Calu3 (cell line): Measurements from ENCODE around the gene SCCPDH. TPM values are rescaled to one million over a fixed set of nuclear protein-coding genes. Genes with fewer than 3 reads are reported as not detected.

ENCODE experiments used
- BruUV-seq: library from RNA; stranded (reverse); fragments of 400-500 nt; replicated peaks from 2 replicates; lab custom pipeline; 2021; lab: Mats Ljungman, UMichigan
- CTCF ChIA-PET: fragments of 300-600 bp; sonication (Branson Sonifier 250); formaldehyde crosslinking; loops from one replicate; lab custom pipeline; 2022; ENCODE audit warnings: antibody characterized with exemption; lab: Charles Lee
- DNase-seq: peaks from one replicate; pipeline ENCODE4 v3.0.0; 2022
- H3K27ac Mint-ChIP-seq: one replicate; pipeline ENCODE4 v1.8.0; 2022; ENCODE audit warnings: mixed read lengths; ENCODE audit not compliant: unreplicated experiment
- H3K27me3 Mint-ChIP-seq: one replicate; pipeline ENCODE4 v1.8.0; 2022; ENCODE audit warnings: mixed read lengths; ENCODE audit not compliant: unreplicated experiment
- H3K36me3 Mint-ChIP-seq: one replicate; pipeline ENCODE4 v1.8.0; 2022; ENCODE audit warnings: mild to moderate bottlenecking, moderate library complexity, mixed read lengths; ENCODE audit not compliant: insufficient read depth, unreplicated experiment
- H3K4me1 Mint-ChIP-seq: one replicate; pipeline ENCODE4 v1.8.0; 2022; ENCODE audit warnings: mild to moderate bottlenecking, low read depth, mixed read lengths; ENCODE audit not compliant: unreplicated experiment
- H3K4me3 Mint-ChIP-seq: one replicate; pipeline ENCODE4 v1.8.0; 2022; ENCODE audit warnings: mild to moderate bottlenecking, low read depth, moderate library complexity, mixed read lengths; ENCODE audit not compliant: unreplicated experiment
- H3K9me3 Mint-ChIP-seq: one replicate; pipeline ENCODE4 v1.8.0; 2022; ENCODE audit warnings: low read depth, mixed read lengths; ENCODE audit not compliant: unreplicated experiment
- intact Hi-C: fragments of 100-400 bp; cut with micrococcal nuclease; formaldehyde crosslinking; loops from one replicate; pipeline ENCODE4 v1.10.0; 2022; ENCODE audit not compliant: unreplicated experiment
- total RNA-seq: library from RNA; stranded (reverse); gene quantifications from 2 replicates; pipeline ENCODE4 v1.2.3, GENCODE V29; 2022
- TF ChIP-seq, protein P1 (sequence below): fragments of 200-600 bp; IDR thresholded peaks from one replicate; pipeline ENCODE4 v1.8.0; 2022; ENCODE audit warnings: antibody characterized with exemption; ENCODE audit not compliant: unreplicated experiment

SCCPDH gene
- total RNA-seq, 1 experiment from 2014 or later, result 40.0 TPM

GRCh38 chr1:246755419-246755818, 31.2 kb downstream of the SCCPDH start:
- no peak overlapping the region for H3K4me3 Mint-ChIP-seq
- H3K36me3 Mint-ChIP-seq, result peaks cover under 1% of the 10 kb centered on the region
- no peak overlapping the region for H3K27ac Mint-ChIP-seq
- no TSS peak for BruUV-seq
- no peak for DNase-seq
- no peaks in the 10 kb centered on the region for H3K4me1 Mint-ChIP-seq
- intact Hi-C loops, result loop anchor here (2.0 to 10.0 kb wide), 3 partner anchors 59 to 741 kb away; partner anchors contain the start of genes CNST and TFB2M
- no peaks in the 10 kb centered on the region for H3K27me3 Mint-ChIP-seq
- TF ChIP-seq, protein P1, sequence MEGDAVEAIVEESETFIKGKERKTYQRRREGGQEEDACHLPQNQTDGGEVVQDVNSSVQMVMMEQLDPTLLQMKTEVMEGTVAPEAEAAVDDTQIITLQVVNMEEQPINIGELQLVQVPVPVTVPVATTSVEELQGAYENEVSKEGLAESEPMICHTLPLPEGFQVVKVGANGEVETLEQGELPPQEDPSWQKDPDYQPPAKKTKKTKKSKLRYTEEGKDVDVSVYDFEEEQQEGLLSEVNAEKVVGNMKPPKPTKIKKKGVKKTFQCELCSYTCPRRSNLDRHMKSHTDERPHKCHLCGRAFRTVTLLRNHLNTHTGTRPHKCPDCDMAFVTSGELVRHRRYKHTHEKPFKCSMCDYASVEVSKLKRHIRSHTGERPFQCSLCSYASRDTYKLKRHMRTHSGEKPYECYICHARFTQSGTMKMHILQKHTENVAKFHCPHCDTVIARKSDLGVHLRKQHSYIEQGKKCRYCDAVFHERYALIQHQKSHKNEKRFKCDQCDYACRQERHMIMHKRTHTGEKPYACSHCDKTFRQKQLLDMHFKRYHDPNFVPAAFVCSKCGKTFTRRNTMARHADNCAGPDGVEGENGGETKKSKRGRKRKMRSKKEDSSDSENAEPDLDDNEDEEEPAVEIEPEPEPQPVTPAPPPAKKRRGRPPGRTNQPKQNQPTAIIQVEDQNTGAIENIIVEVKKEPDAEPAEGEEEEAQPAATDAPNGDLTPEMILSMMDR, result no peak
- CTCF ChIA-PET, result no interaction called here
- no peaks in the 10 kb centered on the region for H3K9me3 Mint-ChIP-seq

DNA sequence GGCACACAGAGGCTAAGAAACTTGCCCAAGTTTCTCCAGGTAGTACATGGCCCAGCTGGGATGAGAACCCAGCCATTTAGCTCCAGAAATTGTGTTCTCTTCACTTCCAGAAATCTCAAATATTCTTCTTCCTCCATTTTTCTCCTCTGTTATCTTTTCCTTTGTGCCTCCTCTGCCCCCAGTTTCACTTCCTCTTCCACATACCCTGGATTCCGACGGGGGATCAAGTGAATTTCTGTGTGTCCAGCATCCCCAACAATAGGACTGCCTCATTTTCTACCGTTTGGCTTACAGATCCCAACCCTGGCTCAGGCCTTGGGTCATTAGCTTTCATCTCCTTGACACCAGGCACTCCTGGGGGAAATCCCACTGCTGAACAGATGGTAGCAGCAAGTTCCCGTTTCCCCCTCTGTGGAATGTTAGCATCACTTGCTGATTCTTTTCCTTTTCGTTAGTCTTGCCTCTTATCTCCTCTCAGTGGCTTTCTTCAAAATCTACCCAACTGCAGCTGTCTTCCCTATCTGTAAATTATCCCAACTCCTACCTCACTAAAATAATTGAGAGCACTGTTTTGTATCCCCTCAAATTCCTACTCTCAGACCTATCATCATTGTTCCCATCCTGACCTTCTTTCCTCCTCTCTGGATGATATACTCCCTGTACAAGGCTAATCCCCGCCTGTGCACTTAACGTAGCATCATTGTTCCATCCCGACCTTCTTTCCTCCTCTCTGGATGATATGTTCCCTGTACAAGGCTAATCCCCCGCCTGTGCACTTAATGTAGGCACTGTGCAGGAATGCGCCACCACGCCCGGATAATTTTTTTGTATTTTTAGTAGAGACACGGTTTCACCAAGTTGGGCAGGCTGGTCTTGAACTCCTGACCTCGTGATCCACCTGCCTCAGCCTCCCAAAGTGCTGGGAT, 36.5 kb downstream of the SCCPDH start:
- Mint-ChIP-seq H3K4me1 (no peaks in the 10 kb centered on the region), H3K36me3 (peaks cover 9% of the 10 kb centered on the region), H3K27me3 (no peaks in the 10 kb centered on the region), H3K27ac (no peak overlapping the region), H3K4me3 (no peak overlapping the region), H3K9me3 (no peaks in the 10 kb centered on the region)
- CTCF ChIA-PET, result no interaction called here
- BruUV-seq, result no TSS peak
- no peak for DNase-seq
- TF ChIP-seq, protein P1, result no peak
- intact Hi-C loops, result no loop called here

DNA sequence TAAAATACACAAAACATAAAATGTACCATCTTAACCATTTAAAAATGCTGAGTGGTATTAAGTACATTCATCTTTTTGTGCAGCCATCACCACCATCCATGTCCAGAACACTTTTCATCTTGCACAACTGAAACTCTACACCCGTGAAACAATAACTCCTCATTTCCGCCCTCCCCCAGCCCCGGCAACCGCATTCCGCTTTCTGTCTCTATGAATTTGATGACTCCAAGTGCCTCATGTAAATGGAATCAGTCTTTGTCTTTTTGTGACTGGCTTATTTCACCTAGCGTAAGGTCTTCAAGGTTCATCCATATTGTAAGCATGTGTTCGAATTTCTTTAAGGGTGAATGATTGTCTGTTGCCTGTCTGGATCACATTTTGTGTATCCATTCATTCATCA, 37.2 kb downstream of the SCCPDH start:
- H3K27me3 Mint-ChIP-seq, result no peaks in the 10 kb centered on the region
- CTCF ChIA-PET, result no interaction called here
- no peak overlapping the region for H3K27ac Mint-ChIP-seq
- no peak overlapping the region for H3K4me3 Mint-ChIP-seq
- no peaks in the 10 kb centered on the region for H3K4me1 Mint-ChIP-seq
- no peak for DNase-seq
- intact Hi-C loops, result no loop called here
- TF ChIP-seq, protein P1, result no peak
- no TSS peak for BruUV-seq
- H3K36me3 Mint-ChIP-seq, result peaks cover 9% of the 10 kb centered on the region
- no peaks in the 10 kb centered on the region for H3K9me3 Mint-ChIP-seq

- Mint-ChIP-seq H3K4me1 (no peaks in the 10 kb centered on the region), H3K27ac (no peak overlapping the region), H3K27me3 (no peaks in the 10 kb centered on the region), H3K4me3 (no peak overlapping the region), H3K9me3 (no peaks in the 10 kb centered on the region), H3K36me3 (peaks cover 7% of the 10 kb centered on the region)
- DNase-seq, result no peak
- BruUV-seq, result no TSS peak
- intact Hi-C loops, result no loop called here
- CTCF ChIA-PET, result no interaction called here
- TF ChIP-seq, protein P1, result no peak
Measured at GRCh38 chr1:246765521-246765920, 41.3 kb downstream of the SCCPDH start.
